NCI-H82 (cell line): Measurements from ENCODE around the gene FGFR2.
A peak's percentile ranks its signal among the peaks of the same experiment; 100 is the strongest.

ENCODE experiments used
- DNase-seq: peaks from one replicate; lab custom pipeline; 2025; lab: John Stamatoyannopoulos, UW

Gene FGFR2

DNA sequence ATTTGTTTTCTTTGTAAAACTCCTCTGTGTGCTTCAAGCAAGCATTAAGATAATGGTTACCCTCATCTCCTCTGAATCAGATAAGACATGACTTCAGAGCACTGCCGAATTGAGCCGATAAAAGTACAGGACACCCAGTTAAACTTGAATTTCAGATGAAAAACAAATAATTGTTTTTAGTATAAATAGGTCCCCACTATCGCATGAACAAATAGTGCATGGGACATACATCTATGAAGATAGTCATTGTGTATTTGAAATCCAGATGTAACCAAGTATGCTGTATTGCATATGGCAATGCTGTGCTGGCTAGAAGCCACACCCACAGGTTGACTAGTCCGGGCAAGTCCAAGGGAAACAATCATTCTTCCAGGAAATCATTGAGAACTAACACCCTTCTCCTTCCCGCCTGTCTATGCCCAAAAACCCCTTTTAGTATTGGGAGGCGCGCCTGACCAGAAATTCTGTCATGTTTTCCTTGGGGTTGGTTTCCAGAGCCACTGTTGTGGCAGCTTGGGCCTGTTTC lies 12.6 kb upstream of the FGFR2 start:
- DNase-seq: no peak

DNA sequence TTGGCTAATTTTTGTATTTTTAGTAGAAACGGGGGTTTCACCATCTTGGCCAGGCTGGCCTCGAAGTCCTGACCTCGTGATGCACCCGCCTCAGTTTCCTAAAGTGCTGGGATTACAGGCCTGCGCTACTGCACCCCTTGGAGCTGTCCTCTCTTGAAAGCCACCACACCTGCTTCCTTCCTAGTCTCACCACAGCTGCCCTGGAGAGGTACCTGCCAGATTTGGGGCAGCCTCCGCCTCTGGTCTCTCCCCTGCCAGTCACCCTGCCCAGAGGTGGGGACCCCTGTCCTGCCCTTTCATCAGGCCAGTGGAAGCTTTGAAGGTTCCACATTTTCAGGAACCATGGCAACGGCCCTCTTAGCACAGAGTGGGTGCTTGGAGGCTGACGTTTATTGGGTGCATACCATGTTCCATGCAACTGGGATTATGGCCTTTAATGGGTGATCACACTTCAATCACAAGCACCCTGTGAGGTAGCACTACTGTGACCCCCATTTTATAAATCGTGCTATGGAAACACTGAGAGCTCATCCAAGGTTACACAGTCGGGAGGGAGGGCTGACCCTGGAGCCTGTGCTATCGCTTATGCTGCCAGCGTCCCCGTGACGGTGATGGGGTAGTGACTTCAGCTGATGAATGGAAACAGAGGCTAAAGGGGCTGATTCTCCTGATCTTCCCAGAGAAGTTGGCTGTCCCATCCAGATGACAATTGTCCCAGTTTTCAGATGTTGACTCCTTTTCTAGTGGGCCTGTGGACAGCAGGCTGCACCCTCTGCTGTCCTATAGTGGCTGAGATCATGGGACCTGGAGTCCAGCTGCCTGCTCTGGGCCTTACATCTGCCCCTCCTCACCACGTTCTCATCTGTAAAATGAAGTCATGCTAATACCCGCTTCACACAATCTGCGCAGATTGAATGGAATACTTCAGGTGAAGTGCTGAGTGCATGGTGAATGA lies 11.5 kb upstream of the FGFR2 start:
- no peak for DNase-seq

DNA sequence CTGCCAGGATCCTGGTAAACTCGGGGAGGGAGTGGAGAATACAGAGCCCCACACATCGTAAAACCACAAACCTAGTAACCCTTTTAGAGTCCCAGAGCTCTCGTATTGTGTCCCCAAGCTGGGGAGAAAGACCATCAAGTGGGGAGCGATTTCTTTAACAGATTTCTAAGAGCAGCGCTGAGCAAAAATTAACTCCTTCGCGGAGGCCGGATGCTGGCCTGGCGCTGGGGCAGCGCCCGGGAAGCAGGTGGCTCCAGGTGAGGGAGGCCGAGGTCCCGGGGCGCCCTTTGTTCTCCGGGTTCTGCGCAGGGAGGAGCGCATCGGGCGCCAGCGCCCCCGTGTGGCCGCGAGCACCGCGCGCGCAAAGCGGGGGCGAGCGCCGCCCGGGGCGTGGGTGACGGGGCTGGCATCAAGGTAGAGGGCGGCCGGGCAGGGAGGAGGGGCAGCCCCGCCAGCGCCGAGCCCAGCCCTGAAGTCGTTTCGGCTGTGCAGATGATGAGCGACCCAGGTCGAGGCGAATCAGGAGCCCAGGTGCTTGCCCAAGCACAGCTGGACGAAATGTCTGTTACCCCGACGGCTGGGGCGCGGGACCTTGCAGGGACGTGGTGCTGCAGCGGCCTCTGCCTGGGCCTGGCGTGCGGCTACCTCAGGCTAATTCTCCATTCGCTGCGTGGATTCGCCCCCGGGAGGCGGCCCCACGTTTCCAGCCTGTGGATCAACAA lies 10.4 kb upstream of the FGFR2 start:
- peak; percentile 47 for DNase-seq

DNA sequence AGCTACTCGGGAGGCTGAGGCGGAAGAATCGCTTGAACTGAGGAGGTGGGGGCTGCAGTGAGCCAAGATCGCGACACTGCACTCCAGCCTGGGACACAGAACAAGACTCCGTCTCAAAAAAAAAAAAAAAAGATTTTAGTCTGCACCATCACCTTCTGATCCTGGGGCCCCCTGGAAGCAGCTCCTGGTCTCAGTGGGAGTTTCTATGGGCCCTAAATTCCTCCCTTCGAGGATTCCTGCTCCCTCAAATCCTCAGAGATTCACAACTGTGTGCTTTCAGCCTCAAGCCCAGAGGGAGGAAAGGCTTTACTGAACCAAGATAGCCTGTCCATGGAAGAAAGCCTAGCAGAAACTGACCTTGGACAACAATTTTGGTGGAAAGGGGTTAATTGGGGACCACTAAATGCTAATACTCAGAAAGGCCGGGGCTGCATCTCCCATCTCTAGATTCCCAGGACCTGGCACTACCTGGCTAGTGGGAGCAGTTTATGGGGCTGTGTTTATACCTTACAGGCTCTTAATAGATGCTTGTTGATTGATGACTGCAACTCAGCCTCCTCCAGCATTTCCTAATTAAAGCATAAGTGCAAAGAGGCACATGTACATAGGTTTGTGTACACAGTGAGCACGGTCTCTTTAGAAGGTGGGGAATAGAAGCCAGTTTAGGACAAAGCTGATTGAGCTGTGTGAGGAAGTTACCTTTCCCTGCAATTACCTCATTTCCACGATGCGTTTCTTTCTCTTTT lies 9.2 kb upstream of the FGFR2 start:
- DNase-seq: no peak

DNA sequence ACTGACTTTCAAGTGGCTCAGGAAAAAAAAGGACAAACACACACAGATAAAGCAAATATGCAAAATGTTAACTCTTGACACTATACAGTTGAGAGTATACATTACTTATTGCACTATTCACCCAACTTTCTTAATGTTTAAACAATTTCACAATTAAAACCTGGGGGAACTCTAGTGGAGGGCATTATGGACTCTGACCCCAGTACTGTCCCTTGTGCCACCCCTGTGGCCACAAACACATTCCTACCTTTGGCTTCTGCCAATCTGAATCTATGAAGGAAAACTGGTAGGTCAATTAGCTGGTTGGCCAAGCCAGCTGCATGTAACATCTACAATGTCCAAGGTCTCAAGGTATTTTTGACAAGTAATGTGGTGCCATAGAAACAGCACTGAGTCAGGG lies 7.5 kb upstream of the FGFR2 start:
- DNase-seq: no peak

DNA sequence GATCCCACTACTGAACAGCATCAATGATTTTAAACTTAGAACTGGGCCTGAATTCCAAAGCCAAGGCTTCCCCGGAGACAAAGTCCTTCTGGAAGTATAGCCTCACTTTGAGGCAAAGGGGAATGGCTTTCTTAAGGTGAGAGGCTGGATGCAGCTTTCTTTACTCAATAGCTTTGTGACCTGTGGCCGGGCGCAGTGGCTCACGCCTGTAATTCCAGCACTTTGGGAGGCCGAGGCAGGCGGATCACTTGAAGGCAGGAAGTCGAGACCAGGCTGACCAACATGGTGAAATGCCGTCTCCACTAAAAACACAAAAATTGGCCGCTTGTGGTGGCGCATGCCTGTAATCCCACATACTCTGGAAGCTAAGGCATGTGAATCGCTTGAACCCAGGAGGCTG lies 3.2 kb upstream of the FGFR2 start:
- DNase-seq: no peak

DNA sequence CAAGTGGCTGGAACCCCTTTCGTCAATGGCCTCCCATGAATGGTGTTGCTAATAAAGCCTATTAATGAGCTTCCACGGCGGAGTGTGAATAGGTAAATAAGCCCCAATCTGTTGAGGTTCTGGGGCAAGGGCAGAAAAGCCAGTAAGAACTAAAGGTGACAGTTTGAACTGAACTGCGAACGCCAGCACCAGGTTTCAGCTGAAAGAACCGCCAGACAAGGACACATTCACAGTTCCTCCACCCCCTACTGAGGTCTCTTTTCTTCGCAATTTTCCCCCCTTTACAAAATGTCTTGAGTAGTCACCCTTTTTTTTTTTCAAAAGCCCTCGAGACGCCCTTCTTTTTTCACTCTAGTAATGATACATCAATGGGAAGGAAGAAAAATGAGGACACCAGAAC lies 2.4 kb upstream of the FGFR2 start:
- peak; percentile 81 for DNase-seq

DNA sequence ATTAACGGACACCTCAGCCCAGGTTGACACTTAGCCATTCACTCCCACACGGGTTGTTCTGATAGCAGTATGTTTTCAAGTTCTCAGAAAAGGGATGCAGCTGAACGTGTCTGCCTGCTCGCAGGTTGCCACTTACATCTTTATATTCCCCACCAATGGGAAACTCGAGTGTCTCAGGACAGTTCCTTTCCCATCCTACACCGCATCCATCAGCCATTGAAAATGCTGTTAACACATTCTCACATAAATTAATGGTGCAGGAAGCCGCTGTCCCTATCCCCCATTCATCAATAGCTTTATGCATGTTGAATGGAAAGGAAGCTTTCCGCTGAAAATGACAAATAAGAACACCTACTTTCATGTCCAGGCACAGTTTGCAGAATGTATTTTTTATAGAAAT lies 1.7 kb upstream of the FGFR2 start:
- DNase-seq: no peak

DNA sequence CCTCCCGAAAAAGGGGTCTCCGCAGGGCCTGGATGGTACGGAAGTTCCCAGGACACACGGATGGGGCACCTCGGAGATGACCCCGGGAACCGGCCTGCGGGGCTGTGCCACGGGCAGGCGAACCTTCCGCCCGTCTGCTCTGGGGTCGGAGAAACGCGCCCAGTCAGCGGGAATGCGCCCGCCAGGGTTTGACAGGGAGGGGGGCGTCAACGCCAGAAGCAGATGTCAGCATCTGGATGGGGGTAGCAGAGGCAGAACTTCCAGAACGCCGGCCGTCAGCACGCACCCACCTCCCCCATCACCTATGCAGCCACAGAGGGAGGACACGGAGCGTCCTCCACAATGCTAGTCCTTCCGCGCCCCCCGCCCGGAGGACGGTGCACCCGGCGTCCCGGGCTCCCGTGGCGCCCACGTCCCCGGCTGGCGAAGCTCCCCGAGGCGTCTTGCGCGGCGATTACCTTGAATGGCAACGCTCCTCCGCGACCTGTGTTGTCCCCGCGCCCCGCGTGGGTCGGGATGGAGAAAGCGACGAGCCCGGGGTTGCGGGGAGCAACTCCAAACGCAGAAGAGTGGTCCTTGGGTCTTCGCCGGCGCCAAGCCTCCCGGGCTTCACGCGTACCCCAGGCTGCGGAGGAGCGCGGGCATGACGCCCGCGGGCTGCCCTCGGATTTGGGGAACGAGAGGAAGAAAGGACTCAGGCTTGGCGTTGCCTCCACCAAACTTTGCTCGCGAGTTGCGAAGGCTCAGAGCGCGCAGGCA lies 561 bp downstream of the FGFR2 start:
- DNase-seq: peak; percentile 45

DNA sequence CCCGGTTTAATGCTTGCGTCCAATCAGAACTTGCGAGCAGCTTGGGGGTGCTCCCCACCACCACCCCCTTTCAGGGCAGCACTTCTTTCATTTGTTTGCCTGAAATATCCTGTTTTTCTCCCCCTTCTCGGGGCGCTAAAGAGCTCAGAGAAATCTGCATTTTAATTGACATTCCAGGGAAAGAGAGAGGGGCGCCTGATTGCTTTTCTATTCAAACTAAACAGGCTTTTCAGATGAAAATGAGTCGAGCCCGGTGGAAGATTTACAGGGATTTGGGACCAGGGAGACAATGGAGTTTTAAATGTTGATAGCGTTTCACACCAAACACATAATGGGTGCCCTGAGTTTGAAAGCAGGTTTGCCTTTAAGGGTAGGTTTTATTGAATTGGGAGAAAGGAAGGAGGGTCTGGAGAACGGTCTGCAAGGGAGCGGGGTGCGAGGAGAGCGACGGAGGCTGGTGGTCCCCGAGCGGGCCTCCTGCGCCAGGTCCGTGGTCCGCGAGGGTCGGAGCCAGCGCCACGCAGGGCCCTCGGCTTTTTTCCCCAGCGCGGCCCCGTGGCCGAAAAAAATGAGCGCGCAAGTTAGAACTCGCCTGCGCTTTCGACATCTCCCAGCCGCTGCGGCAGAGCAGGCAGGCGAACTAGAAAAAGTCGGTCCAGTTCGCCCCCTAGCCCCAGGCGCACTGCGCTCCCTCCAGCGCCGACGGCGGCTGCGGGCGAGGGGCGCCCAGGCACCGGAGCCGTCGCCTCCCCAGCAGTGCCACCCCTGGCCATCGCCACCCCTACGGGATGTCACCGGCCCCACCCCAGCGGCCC lies 1.3 kb downstream of the FGFR2 start:
- DNase-seq: peak; percentile 62

DNA sequence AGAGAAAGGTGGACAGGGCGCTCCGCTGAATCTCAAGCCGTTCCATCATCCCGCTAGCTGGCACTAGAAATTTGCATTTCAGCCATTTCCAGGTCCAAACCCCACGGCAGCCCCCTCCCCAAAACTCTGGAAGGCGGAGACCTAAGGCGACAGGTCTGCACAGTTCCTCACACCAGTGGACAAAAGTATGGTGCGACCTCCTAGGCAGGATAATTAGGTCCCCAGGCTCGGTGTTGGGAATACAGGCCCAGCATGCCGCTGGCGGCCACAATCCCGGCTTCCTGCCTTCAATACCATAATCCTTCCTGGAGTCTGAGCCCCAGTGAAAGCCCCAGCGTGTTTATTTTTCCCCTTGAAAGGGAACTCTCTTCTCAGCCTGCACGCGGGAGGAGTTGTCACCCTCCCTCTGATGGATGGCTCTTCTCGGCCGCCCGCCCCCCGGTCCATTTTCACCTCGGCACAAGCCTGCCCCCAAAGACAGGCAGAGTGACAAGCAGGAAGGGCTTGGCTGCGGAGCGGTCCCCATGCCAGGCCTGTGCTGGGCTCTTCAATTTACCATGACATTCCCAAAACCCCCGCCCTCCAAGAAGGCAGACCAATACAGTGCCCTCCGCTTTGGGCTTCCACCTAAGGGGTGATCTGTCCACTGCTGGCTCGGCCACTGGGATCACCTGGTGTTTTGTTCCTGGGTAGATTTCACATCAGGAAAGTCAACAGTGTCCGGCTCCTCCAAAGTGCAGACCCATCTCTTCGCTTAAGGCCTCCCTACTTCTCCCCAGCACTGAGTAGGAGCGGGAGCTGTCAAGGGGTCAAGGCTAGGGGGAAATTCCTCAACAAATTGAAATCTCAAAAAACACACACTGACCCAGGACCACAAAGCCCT lies 2.2 kb downstream of the FGFR2 start:
- peak; percentile 79 for DNase-seq

DNA sequence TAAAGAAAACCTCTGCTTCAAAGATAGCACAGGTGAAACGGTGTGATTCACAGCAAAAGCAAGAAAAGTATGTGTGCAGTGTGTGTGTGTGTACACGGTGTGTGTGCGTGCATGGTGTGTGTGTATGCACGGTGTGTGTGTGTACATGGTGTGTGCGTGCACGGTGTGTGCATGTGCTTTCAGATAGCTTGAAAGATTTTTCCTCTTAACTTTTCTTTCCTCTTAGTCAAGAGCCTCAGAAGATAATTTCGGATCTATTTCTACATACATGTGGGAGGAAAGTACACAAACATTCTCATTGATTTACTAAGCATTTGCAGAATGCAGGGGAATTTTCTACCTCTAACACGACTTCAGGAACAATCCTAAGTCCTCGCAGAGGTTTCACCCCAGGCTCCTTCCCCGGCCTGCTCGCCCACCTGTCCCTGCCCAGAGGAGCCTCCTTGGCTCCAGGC lies 2.9 kb downstream of the FGFR2 start:
- no peak for DNase-seq

DNA sequence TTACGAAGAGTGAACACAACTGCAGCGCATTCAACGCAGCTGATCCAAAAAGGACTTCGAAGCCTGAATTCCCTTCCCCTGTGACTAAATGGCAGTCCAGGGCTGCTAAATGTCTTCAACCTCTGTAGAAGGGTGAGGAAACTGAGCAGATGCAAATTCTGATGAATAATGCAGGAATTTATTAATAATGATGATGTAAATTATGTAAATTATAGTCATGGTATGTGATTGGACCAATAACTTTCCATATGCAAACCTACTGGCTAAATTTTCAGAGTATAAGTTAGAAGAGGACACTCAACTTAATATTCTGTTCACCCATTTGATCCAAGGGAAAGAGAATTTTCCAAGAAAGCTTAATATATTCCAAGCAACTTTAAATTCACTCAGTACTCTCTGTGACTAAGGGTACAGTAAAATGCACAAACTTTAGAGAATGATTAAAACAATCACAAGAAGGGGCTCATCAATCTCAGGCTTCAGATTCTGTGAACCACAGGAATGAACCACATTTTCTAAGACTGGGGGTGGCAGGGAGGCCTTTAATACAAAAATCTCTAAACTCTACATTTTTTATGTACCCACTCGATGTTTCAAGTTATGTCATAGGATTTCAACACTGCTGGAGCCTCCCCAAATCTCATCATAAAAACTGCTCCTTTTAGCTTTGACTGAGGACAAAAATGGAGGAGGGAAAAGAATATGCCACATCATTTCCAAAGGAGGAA lies 3.5 kb downstream of the FGFR2 start:
- DNase-seq: no peak

DNA sequence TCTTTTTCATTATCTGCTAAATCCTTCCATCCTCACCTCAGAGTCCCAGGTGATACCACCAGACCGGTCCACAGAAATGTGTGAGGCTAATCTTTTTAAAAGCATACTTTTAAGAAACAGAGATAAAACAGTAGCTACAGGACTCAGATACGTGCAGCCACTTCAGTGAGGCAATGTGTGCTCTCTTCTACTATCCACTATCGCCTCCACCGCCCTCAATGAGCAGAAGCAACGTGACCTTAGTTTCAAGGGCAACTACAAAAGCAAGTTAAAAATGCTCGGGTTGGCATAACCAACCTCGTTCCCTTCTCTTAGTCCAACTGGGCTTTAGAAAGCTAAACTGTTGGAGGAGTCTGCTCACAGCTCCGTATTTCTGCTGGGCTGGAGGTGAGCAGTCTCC lies 4.2 kb downstream of the FGFR2 start:
- DNase-seq: no peak

DNA sequence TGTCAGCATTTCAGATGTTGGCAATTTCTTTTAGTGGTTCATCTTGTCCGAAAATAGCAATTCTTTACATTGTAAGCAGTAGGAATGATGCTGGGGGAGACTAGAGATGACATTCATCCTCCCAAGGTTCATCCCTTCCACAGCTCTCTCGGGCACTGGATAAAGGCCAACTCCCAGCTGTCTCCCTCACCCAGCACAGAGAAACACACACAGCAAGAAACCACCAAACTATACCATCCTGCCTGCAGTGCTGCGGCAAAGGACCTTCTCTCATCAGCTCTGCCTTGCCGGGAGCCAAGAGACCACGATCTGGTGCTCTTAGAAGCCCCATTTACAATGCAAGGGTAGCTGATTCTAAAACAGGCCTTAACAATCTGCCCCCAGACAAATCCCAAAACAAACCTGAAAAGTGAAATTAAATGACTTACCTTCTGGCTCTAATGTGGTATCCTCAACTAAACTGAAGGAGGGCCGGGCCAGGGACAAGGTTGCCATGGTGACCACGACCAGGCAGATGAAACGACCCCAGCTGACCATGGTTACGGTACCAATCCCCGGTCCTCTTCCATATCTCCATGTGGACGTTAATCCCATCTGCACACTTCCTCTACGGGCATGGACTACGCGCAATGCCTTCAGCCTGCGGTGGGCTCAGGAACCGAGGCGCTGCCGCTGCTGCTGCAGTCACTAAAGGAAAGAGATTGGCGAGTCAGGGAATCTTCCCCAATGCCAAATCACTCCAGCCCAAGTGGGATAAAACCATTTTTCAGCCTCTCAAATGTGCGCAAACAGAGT lies 4.8 kb downstream of the FGFR2 start:
- DNase-seq: no peak

DNA sequence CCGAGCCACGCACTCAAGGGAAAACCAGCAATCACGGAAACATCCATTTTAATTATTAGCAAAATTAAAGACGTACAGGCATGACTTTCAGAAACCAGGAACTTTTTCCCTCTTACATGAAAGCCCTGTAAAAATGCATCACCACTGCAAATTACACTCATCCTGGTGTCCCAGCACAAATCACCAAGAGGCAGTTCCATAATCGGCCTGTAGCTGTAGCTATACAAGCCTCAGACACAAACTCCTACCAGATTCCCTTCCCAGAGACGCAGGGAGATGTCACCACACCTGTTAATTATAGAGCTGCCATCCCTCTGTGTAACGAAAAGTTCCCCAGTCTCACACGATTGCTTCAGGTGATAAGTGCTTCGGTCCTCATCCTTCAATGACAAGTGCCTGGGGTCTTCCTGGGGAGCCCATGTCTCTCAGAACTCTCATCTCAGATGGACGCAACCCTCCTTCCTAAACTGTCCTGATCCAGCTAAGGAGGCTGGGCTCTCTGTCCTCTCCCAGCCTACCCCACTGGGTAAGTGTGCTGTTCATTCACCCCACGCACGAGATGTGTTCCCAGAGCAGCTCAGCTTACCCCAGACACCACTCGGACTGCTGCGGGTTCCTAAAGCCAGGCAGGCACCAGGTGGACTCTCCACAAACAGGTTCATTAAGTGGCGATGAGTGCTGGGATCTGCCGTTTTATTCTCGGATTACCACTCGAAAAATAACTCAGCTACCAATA lies 5.9 kb downstream of the FGFR2 start:
- peak; percentile 5 for DNase-seq

DNA sequence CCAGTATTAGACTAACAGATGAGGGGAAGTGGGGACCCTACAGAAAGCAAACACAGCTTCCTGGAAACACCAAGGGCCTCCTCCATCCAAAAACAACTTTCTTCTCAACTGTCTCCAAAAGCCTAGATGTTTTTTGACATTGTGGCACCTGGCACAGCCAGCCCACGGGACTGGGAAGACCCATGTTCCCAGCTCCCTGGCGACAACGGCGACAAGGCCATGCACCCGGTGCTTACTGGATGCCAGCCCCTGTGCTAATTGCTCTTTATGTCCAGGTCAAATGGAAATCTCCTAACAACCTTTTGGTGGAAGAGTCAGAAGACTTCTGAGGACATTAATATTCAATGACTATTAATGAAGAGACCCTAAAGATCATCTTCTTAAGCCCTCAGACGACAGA lies 7.1 kb downstream of the FGFR2 start:
- DNase-seq: no peak
